HG03095 (cell line): Measurements from ENCODE around the gene EXOC6B.

Experiments
- ATAC-seq: cut with Tn5 transposase; IDR thresholded peaks from one replicate; pipeline ENCODE4 v1.9.1; 2021; ENCODE audit warnings: moderate library complexity; ENCODE audit not compliant: unreplicated experiment

The EXOC6B gene

DNA sequence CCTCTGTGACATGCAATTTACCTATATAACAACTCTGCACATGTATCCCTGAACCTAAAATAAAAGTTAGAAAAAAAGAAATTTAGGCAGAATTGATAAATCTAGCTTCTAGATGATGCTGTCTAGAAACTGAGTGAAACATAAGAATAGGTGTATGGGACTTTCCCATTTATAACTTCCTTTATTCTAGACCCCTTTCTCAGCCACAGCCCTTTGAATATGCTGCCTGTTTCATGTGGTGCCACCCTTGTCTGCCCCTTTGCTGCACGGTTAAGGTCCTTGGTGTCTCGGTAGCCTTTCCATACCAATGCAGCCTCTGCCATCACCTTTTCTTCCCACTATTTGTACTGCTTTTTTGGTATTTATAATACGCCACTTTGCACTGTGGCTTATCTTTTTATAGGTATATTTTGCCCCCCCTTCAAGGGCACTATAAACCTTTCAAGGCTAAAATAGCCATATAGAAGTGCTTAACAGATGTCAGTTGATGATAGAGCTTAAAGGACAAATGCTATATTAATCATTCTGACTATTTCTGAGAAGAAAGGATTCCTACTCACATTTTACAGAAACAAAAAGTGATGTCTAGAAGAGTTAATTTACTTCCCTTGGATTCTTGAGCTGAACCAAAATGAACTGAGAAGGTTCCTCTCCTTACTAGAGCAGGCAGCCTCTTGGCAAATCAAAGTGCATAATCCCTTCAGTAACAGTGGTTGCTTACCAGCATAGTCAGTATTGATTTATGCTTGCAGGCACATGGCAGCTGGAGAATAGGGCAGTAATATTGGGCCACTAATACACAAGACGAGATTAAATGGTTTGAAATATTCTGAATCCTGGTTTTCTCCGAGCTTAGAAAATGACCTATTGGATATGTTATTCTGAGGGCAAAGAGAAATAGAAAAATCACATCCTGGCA is 590.1 kb downstream of the EXOC6B start:
- no peak for ATAC-seq

DNA sequence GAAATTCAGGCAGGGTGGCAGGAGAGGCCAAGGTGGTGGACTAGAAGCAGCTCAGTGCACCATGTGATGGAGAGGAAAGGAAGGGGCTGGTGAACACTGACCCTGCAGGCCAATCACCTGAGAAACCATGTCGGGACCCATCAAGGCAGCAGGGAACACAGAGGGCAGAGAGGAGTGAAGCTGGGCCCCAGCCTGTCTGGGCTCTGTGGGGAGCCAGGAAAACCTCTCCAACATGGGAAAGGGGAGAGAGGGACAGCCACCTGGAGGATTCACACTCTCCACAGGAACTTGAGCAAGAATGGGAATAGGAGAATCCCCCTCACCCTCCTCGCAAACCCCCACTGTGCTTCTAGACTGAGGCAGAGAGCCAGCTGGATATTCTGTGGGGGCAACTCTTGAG is 592.6 kb downstream of the EXOC6B start:
- ATAC-seq = no peak

DNA sequence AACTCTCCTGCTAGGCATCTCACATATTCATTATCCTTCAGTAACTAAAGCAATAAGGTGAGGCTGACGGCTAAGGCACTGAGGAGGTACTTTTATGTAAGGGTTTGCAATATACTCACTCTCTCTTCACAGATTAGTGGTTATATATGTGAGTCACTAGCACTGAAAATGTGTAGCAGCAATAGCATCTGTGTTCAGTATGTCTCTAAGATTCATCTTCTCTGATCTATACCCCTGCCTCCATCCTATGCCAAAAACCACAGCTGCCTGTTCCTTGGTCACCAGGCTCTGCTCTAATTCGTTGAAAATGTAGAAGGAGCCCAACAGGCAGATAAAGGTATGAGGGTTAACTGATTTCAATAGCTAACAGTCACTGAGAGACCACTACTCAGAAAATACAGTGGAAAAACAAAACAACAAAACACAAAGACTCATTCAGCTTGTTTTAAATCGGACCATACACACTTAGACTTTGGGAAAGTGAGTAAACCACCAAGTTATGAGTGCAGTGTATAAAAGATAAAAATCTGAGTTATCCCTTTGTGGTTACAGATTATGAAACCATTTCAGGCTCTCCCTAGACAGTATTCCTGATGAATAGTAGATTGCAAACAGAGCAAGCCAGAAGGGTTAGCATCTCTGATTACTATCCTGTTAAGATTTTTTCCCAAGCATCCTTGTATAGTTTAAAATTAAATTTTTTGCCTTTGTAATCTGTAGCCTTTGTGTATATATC is 602.8 kb downstream of the EXOC6B start:
- ATAC-seq = no peak

DNA sequence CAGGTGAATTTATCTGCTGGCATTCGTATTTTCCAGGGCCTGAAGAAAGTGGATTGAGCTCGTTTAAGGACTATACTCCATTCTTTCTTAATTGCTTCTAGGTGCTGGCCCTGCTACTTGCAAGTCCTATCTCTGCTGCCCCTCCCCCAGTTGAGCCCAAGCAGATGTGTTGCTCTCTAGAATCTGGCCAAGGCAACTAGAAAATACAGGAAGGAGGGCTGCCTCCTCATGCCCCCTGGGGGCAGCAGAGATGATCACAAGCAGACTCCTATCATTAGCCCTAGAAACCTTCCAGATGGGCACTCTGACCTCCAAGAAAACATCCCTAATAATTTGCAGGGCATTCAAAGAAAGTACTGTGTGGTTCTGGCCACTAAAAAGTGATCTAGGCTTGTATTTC is 605.7 kb downstream of the EXOC6B start:
- no peak for ATAC-seq

DNA sequence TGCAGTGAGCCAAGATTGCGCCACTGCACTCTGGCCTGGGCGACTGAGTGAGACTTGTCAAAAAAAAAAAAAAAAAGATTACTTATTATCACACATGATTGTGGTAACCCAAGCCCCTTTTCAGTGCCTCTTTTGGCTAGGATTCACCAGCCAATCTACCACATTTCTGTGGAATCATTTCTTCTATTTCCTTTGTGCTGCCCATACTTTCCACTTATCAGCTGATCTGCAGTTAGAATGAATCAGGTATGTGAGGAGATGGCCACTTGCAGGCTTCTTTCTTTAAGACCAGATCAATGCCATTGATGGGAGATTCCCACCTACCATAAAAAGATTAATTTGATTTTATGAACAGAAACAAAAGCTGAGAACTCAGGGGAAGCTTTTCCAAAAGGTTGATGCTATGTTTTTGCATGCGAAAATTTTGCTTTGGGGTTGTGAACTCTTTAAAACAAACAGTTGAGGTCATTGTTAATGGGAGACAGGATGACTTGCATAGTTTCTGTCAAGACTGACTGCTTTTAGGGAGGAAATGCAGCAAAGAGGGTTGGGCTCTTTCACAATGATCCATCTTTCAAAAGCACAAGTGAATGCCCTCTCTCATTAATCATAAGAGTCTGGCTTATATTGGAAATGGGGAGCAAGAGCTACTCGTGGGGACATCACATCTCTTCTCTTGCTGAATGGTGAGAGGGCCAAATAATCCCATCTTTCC is 611.2 kb downstream of the EXOC6B start:
- no peak for ATAC-seq

DNA sequence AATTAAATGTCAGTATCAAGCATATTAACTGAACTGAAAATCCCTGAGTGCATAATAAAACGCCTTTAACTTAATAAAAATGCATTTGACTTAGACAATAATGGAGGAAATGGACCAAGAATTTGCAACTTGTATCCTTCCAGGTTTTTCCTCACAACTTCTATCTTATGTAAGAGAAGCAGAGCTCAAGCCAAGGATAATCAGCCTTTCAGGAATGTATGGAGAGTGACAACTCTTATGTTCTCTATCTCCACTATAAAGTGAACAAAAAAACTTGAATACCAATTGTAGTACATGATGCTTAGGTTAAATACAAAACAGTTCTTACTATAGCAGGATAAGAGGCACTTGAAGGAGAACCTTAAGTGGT is 613.4 kb downstream of the EXOC6B start:
- ATAC-seq = no peak

DNA sequence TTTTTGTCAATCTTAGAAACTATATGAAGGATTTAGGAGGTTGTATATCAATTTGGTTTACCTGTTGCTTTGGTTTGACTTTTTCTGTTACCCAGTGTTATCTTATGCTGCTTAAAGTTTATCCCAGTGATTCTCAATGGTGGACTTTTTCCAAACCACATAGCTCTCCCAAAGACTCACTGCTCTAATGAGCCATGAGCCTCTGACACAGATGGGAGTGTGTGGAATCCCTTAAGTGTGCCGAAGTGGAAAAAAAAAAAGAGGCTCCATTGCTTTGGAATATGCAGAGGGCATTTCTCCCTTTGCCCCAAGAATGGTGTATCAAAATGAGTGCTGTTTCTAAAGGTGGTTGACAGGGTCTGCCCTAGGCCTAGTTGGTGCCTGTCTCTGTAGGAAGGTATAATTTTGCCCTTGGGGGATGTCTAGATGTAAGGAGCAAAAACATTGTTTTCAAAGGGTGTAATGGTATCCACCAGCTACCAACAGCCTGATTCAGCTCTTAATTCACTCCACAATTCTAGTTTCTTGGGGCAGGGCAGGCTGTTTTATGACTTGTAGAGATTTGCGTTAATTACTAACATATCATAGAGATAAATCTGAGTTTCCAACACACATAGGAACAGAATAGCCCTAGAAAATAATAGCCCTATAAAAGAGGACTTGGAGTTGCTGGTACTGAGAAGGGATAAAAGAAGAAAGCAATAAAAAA is 613.9 kb downstream of the EXOC6B start:
- no peak for ATAC-seq

DNA sequence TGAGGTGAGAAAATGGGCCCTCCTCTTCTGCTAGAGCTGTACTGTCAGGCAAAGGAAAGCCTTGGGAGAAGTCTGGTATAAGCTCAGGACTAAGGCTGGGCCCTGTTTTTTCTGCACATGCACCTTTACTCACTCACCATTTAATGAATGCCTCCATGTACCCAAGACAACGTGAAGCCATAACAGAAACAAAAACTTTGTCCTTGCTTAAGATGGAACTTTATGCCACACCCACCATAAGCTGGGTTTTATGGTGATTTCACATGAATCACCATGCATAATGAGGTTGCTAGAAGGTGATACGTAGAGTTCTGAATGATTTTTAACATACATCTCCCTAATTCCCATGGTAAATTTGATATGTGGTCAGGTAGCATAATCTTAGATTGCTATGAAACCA is 614.5 kb downstream of the EXOC6B start:
- ATAC-seq = no peak

DNA sequence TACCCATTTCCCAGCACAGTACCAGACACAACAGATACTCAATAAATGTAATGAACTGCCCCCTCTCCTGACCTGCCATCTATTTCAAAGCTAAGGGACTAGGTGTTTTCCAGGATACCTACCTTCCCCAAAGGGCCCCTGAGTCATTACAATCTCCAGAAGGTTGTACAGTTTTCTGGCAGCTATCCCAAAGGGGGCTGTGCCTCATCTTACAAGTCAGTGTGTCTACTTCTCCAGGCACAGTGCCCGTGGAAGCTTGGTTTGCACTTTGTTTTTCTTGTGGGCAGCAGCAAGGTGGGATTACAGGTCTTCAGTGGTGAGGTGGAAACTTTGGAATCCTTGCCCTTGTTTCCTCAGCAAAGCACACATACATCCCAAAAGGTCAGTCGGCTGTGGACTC is 615.4 kb downstream of the EXOC6B start:
- no peak for ATAC-seq

DNA sequence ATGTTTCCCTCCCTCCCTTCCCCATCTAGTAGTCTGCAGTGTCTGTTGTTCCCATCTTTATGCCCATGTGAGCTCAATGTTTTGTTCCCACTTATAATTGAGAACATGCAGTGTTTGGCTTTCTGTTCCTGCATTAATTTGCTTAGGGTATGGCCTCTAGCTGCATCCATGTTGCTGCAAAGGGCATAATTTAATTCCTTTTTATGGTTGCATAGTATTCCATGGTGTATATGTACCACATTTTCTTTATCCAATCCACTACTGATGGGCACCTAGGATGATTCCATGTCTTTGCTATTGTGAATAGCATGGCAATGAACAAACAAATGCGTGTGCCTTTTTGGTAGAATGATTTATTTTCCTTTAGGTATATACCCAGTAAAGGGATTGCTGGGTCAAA is 617.6 kb downstream of the EXOC6B start:
- no peak for ATAC-seq

DNA sequence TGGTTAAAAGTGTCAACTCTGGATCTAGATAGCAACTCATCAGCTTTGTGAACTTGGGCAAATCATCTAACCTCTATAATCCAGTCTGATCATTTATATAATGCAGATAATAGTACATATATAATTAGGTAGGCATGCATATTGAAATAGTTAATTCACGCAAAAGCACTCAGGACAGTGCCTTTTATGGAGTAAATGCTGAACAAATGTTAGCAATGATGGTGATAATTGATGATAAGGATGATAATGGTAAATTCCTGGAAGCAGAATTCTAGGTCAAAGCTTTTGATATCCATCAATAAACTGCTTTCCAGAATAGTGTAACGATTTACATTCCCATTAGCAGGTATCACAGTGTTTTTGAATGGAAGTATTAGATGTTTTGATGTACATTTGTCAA is 618.5 kb downstream of the EXOC6B start:
- no peak for ATAC-seq

DNA sequence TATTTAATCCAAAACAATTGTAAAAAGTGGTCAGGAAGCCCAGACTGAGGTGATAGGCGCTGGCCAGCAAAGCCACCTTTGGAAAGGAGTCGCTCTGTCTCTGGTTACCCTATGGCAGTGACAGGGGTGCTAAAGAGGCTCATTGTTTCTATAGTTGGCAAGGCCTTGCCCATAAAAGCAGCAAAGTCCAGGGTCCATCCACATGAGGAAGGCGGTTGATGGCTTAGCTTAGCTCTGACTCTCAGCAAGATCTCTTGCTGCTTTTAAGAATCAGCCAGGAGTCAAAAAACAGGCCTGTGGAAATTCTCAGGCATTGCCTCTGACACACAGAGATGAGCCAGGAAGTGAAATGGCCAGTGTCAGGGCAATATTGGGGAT is 620.3 kb downstream of the EXOC6B start:
- no peak for ATAC-seq

DNA sequence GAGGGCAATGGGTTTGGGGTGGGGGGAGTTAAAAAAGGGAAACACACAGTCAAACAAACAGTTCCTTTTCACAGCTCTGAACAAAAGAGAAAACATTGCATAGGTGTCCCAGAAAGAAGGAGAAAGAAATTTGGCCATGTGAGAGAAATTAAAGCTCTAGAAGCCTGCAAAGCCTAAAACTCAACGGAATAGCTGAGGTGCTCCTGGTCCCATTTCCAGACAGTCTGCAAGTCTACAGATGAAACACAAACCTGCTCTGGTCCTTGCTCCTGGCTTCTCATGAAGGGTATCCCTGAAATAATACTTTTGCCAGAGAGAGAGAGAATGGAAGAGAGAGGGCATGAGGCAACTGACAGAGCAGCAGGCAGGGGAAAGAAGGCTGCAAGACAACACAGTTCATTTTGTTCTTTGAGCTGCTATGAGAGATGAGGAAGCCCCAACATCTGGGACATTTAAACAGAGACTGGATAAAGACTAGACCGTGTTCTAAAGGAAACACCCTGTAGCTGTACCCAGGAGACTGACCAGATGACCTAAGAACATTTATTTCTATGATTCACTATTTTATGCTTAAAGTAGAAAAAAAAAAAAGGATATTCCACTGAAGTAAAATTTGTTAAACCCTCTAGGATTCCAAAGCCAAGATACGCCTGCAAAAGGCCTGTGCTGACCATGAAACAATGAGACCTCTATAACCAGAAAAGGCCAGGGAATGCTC is 620.9 kb downstream of the EXOC6B start:
- ATAC-seq = no peak

DNA sequence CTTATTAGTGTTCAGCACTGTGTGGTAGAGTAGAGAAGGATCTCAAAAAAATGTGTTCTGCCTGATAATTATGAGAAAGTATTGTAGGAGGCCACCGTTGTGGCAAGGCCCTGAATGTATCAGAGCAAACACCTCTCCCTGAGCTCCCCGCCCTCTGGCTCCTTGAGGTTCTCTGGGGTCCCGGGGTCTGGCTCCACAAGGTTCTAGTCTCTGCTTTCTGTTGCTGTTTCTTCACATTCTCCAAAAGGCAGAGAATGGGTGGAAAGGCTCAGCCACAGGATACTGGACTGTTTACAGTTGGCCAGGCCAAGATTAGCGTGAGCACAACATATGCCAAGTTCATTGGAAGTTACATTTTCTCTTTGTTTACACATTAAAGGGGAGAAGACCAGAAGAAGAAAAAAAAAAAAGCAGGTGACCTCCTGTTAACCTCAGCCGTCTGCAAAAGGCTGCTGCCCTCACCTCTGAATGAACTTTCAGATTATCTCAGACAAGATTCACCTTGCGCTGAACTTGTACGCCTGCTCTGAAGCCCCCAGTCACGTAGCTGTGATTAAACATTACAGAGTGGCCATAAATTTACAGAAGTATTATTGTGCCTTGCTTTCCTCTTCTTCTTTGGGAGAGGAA is 621.6 kb downstream of the EXOC6B start:
- ATAC-seq = no peak

DNA sequence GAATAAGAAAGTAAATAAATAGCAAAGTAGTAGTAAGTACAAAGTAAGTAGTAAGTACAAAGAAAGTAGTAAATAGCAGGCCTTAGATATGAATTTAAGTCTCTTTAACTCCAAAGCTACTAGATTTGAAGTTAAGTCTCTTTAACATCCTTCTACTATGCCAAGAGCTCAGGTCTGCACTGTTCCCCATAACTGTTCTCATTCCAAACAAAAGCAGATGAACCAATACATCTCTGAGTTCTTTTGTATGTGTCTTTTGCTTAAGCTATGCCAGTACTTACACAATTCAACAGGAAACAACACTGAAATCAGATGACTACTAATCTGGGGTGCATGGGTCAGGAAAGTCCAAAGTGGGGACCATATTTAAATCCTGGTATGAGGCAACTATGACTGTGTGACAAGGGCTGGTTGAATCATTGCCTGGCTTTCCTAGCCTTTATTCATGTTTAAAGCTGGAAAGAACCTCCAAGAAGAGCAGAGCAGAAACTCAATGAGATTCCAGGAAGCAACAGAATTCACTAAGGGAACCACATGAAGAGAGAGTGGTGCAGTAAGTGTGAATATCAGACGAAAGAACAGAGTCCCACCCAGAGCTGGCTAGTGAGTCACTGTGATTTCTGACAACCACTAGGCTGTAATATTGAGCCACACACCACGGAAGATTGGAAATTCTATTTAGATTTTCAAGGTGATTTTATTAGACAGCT is 627.1 kb downstream of the EXOC6B start:
- no peak for ATAC-seq

DNA sequence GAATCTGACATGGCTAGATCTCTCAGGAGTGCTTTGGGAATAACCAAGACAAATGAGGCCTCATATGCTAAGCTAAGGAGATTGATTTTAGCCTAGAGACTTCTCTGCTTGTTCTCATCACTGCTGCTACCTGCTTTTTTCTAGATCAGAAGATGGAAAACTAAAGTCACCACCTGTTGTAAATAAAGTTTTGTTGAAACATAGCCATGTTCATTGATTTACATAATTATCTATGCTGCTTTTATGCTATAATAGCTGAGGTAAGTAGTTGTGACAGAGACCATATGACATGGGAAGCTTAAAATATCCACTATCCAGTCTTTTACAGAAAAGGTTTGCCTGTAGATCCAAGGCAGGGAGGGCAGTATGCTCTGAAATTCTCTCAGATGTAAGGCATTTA is 632.1 kb downstream of the EXOC6B start:
- no peak for ATAC-seq

DNA sequence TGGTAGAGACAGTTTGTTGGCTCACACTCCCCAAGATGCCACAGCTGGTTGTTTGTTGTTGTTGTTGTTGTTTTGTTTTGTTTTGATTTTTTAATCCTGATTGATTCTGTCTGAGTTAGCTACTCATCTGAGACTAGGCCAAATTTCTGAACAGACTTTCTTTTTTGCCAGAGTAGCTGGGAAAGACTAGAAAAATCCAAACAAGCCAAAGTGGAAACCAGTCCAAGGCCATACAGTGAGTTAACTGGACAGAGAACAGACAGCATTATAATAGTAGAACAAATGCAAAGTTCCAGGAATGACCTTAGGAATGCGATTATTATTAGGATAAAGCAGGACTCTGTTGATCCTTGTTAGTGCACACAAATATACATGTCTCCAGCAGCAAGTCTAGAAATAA is 634.4 kb downstream of the EXOC6B start:
- ATAC-seq = no peak

DNA sequence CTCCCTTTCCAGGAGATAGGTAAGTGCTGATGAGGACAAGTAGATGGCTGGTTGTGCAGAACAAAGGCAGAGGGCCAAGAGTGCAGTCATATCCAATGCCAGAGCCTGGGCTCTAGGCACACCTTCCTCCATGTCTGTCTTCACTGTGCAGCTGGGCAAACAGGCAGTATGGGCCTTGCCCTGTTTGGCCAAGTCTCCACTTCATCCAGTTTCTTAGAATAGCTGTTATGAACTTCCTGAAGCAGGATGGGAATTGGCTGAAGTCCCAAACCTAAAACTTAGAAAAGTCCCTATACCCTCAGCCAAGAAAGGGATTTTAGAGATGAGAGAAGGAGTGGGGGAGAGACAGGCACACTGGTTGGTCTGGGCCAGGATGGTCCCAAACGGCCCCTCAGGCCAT is 640.6 kb downstream of the EXOC6B start:
- no peak for ATAC-seq

DNA sequence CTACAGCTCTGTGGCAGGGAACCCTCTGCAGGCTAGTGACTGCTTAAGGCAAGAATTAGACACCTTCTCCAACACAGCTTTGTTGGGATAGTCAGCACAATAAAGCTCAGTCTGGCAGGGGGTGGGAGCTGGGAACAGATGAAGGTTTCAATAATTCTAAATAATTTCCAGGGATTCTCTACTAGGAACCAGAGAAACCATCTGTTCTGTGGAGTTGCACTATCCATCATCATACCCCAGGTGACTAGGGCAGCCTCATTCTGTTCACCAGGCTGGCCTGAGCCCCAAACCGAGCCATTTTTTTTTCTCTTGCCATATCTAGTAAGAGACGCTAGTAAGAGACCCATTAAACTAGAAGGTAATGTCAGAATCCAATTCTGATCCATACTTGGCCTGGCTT is 642.4 kb downstream of the EXOC6B start:
- ATAC-seq = no peak
